DOHH2 (cell line): Measurements from ENCODE around the gene SLC49A4.

Experiments used
- CTCF ChIP-seq: fragments of 200-600 bp; sonication (generic); IDR thresholded peaks from one replicate; pipeline ENCODE4 v1.5.1; 2014; ENCODE audit warnings: antibody characterized with exemption, mild to moderate bottlenecking, low read depth, low read length; ENCODE audit not compliant: poor library complexity, severe bottlenecking
- EZH2phosphoT487 ChIP-seq: fragments of 200-600 bp; sonication (generic); IDR thresholded peaks from 2 replicates; pipeline ENCODE4 v1.6.1; 2017; ENCODE audit warnings: borderline replicate concordance, mild to moderate bottlenecking, antibody characterized with exemption, low read length, moderate library complexity, mixed read lengths

GRCh38 chr3:122857019-122857418, 62.1 kb downstream of the SLC49A4 start:
- no peak for TF ChIP-seq EZH2phosphoT487
- no peak for TF ChIP-seq CTCF
